ENCODE results near the gene PCNX1.
"Not testable (repeated sequence)": the region's sequence is repeated elsewhere in the genome, so short reads cannot be mapped to it uniquely, and the experiment has no call there.

Gene PCNX1

GRCh38 chr14:71121711-71122110, 214.5 kb downstream of the PCNX1 start:
- H3K9me3 ChIP-seq (ENCODE audit: control insufficient read depth, insufficient read depth, low read length) = peaks cover 20% of the 10 kb centered on the region
- H3K36me3 ChIP-seq (ENCODE audit: insufficient read depth, low read length) = no peaks in the 10 kb centered on the region; the same call in 1 of the 2 replicates
- H3K4me1 ChIP-seq (ENCODE audit: insufficient read depth, low read length) = peaks cover 18% of the 10 kb centered on the region
- no peak overlapping the region for H3K9ac ChIP-seq (ENCODE audit: low read depth, low read length)

GRCh38 chr14:71122866-71123565, 215.8 kb downstream of the PCNX1 start:
- Histone ChIP-seq H3K4me1 (ENCODE audit: insufficient read depth, low read length) (peaks cover 12% of the 10 kb centered on the region), H3K9ac (ENCODE audit: low read depth, low read length) (no peak overlapping the region), H3K36me3 (ENCODE audit: insufficient read depth, low read length) (no peaks in the 10 kb centered on the region; the same call in 1 of the 2 replicates), H3K9me3 (ENCODE audit: control insufficient read depth, insufficient read depth, low read length) (peaks cover 20% of the 10 kb centered on the region)

- Histone ChIP-seq H3K9ac (ENCODE audit: low read depth, low read length) (no peak overlapping the region), H3K9me3 (ENCODE audit: control insufficient read depth, insufficient read depth, low read length) (peaks cover 20% of the 10 kb centered on the region), H3K4me1 (ENCODE audit: insufficient read depth, low read length) (peaks cover 5% of the 10 kb centered on the region; the same call in 1 of the 2 replicates)
Measured at GRCh38 chr14:71123579-71124135, 216.4 kb downstream of the PCNX1 start.

GRCh38 chr14:71129716-71130490, 222.6 kb downstream of the PCNX1 start:
- H3K36me3 ChIP-seq (ENCODE audit: insufficient read depth, low read length); H3K9ac ChIP-seq (ENCODE audit: low read depth, low read length); H3K9me3 ChIP-seq (ENCODE audit: control insufficient read depth, insufficient read depth, low read length): not testable (repeated sequence)
- peaks cover 14% of the 10 kb centered on the region; the same call in 1 of the 2 replicates for H3K4me1 ChIP-seq (ENCODE audit: insufficient read depth, low read length)

More at GRCh38 chr14:71123579-71124135, 216.4 kb downstream of the PCNX1 start:
- no peaks in the 10 kb centered on the region; the same call in 1 of the 2 replicates for H3K36me3 ChIP-seq (ENCODE audit: insufficient read depth, low read length)

- Histone ChIP-seq H3K9me3 (ENCODE audit: control insufficient read depth, insufficient read depth, low read length) (no peaks in the 10 kb centered on the region), H3K9ac (ENCODE audit: low read depth, low read length) (peak overlapping the region; percentile 15; the same call in 1 of the 2 replicates), H3K4me1 (ENCODE audit: insufficient read depth, low read length) (peaks cover 14% of the 10 kb centered on the region; the same call in 1 of the 2 replicates), H3K36me3 (ENCODE audit: insufficient read depth, low read length) (no peaks in the 10 kb centered on the region)
Measured at GRCh38 chr14:71130491-71131179, 223.4 kb downstream of the PCNX1 start.

- Histone ChIP-seq H3K9ac (ENCODE audit: low read depth, low read length) (no peak overlapping the region), H3K9me3 (ENCODE audit: control insufficient read depth, insufficient read depth, low read length) (0 out of 2 replicates have a peak, but pooled peaks cover 2% of the 10 kb centered on the region)
Measured at GRCh38 chr14:71133296-71133695, 226.0 kb downstream of the PCNX1 start.

GRCh38 chr14:71135496-71135895, 228.2 kb downstream of the PCNX1 start:
- Histone ChIP-seq H3K9ac (ENCODE audit: low read depth, low read length) (no peak overlapping the region), H3K9me3 (ENCODE audit: control insufficient read depth, insufficient read depth, low read length) (0 out of 2 replicates have a peak, but pooled peaks cover 2% of the 10 kb centered on the region), H3K4me1 (ENCODE audit: insufficient read depth, low read length) (peaks cover 14% of the 10 kb centered on the region), H3K36me3 (ENCODE audit: insufficient read depth, low read length) (no peaks in the 10 kb centered on the region)

More at GRCh38 chr14:71133296-71133695, 226.0 kb downstream of the PCNX1 start:
- Histone ChIP-seq H3K4me1 (ENCODE audit: insufficient read depth, low read length) (peaks cover 14% of the 10 kb centered on the region; the same call in 1 of the 2 replicates), H3K36me3 (ENCODE audit: insufficient read depth, low read length) (no peaks in the 10 kb centered on the region)

GRCh38 chr14:71135911-71136310, 228.7 kb downstream of the PCNX1 start:
- no peaks in the 10 kb centered on the region for H3K36me3 ChIP-seq (ENCODE audit: insufficient read depth, low read length)
- peaks cover 10% of the 10 kb centered on the region for H3K4me1 ChIP-seq (ENCODE audit: insufficient read depth, low read length)
- H3K9ac ChIP-seq (ENCODE audit: low read depth, low read length) = no peak overlapping the region
- 0 out of 2 replicates have a peak, but pooled peaks cover 2% of the 10 kb centered on the region for H3K9me3 ChIP-seq (ENCODE audit: control insufficient read depth, insufficient read depth, low read length)

- Histone ChIP-seq H3K36me3 (ENCODE audit: insufficient read depth, low read length) (no peaks in the 10 kb centered on the region), H3K4me1 (ENCODE audit: insufficient read depth, low read length) (peaks cover 7% of the 10 kb centered on the region), H3K9me3 (ENCODE audit: control insufficient read depth, insufficient read depth, low read length) (0 out of 2 replicates have a peak, but pooled peaks cover 2% of the 10 kb centered on the region), H3K9ac (ENCODE audit: low read depth, low read length) (no peak overlapping the region)
Measured at GRCh38 chr14:71136386-71137060, 229.3 kb downstream of the PCNX1 start.

- Histone ChIP-seq H3K4me1 (ENCODE audit: insufficient read depth, low read length) (peaks cover 7% of the 10 kb centered on the region), H3K36me3 (ENCODE audit: insufficient read depth, low read length) (no peaks in the 10 kb centered on the region), H3K9ac (ENCODE audit: low read depth, low read length) (no peak overlapping the region), H3K9me3 (ENCODE audit: control insufficient read depth, insufficient read depth, low read length) (0 out of 2 replicates have a peak, but pooled peaks cover 2% of the 10 kb centered on the region)
Measured at GRCh38 chr14:71137536-71138447, 230.5 kb downstream of the PCNX1 start.

- H3K9ac ChIP-seq (ENCODE audit: low read depth, low read length) = no peak overlapping the region; the same call in 1 of the 2 replicates
- H3K9me3 ChIP-seq (ENCODE audit: control insufficient read depth, insufficient read depth, low read length) = peaks cover 6% of the 10 kb centered on the region; the same call in 1 of the 2 replicates
- H3K4me1 ChIP-seq (ENCODE audit: insufficient read depth, low read length) = peaks cover 15% of the 10 kb centered on the region
- H3K36me3 ChIP-seq (ENCODE audit: insufficient read depth, low read length) = no peaks in the 10 kb centered on the region
Measured at GRCh38 chr14:71138448-71139293, 231.4 kb downstream of the PCNX1 start.
